HEK293 (cell line): ENCODE data around the gene GPHB5.
A peak's percentile ranks its signal among the peaks of the same experiment; 100 is the strongest.

Experiments used
- CTCF ChIA-PET: fragments of 350-600 bp; formaldehyde crosslinking; extraction: SDS; loops from one replicate; lab custom pipeline; 2021; ENCODE audit warnings: antibody characterized with exemption; lab: Yijun Ruan, JAX
- POLR2A ChIA-PET: fragments of 300-600 bp; formaldehyde crosslinking; extraction: SDS; loops from one replicate; lab custom pipeline; 2020; ENCODE audit warnings: antibody characterized with exemption, inconsistent platforms; lab: Yijun Ruan, JAX
- H3K27ac ChIP-seq: fragments of 200-500 bp; sonication (Bioruptor generic); 2 replicates; pipeline ENCODE4 v1.5.1; 2014; ENCODE audit warnings: low read depth, low read length, control low read depth, inconsistent platforms; ENCODE audit errors: extremely low read depth
- H3K36me3 ChIP-seq, 2 experiments: fragments of 200-500 bp in 1 of 2; sonication (Bioruptor generic) in 1 of 2; 1 replicate in 1 of 2; 2 replicates in 1 of 2; pipeline ENCODE4 v1.5.1; 2014 to 2017; ENCODE audit warnings: inconsistent platforms in 2 of 2, low read length in 2 of 2; ENCODE audit not compliant: control insufficient read depth in 2 of 2, insufficient read depth in 1 of 2
- H3K4me1 ChIP-seq: fragments of 200-500 bp; sonication (Bioruptor generic); 2 replicates; pipeline ENCODE4 v1.5.1; 2014; ENCODE audit warnings: mild to moderate bottlenecking, low read length, inconsistent platforms; ENCODE audit not compliant: control insufficient read depth, insufficient read depth
- H3K4me3 ChIP-seq: 2 replicates; pipeline ENCODE4 v1.5.1; 2011; ENCODE audit warnings: low read depth, mild to moderate bottlenecking, control low read depth, low read length, moderate library complexity
- H3K9me3 ChIP-seq: fragments of 200-500 bp; sonication (Bioruptor generic); 2 replicates; pipeline ENCODE4 v1.5.1; 2014; ENCODE audit warnings: low read depth, low read length, inconsistent platforms; ENCODE audit not compliant: control insufficient read depth, insufficient read depth
- BCL6B ChIP-seq: fragments of 450-650 bp; formaldehyde crosslinking; IDR thresholded peaks from 2 replicates; pipeline ENCODE4 v1.5.1; 2017; ENCODE audit warnings: missing biosample characterization, missing genetic modification characterization
- CTCF ChIP-seq: fragments of 450-650 bp; formaldehyde crosslinking; IDR thresholded peaks from 2 replicates; pipeline ENCODE4 v1.5.1; 2016; ENCODE audit warnings: missing biosample characterization, missing genetic modification characterization
- ELK4 ChIP-seq: IDR thresholded peaks from 2 replicates; pipeline ENCODE4 v1.6.1; 2011; ENCODE audit warnings: mild to moderate bottlenecking, low read depth, low read length, borderline replicate concordance
- IKZF3 ChIP-seq: fragments of 450-650 bp; IDR thresholded peaks from 2 replicates; pipeline ENCODE4 v1.5.0; 2018; ENCODE audit warnings: missing biosample characterization, mild to moderate bottlenecking, missing genetic modification characterization, moderate library complexity
- SETDB1 ChIP-seq: IDR thresholded peaks from one replicate; pipeline ENCODE4 v1.6.1; 2017; ENCODE audit warnings: mild to moderate bottlenecking, low read length, moderate library complexity, mixed read lengths; ENCODE audit not compliant: insufficient read length
- TCF7L2 ChIP-seq: IDR thresholded peaks from 2 replicates; pipeline ENCODE4 v1.6.1; 2011; ENCODE audit warnings: low read depth, mild to moderate bottlenecking, inconsistent platforms, low read length, moderate library complexity, borderline replicate concordance
- ZBTB7A ChIP-seq: fragments of 450-650 bp; formaldehyde crosslinking; IDR thresholded peaks from 2 replicates; pipeline ENCODE4 v1.5.1; 2016; ENCODE audit warnings: low read depth, missing biosample characterization, missing genetic modification characterization
- ZEB2 ChIP-seq: fragments of 450-650 bp; formaldehyde crosslinking; IDR thresholded peaks from 2 replicates; pipeline ENCODE4 v1.5.1; 2016; ENCODE audit warnings: missing biosample characterization, missing genetic modification characterization
- ZNF10 ChIP-seq: fragments of 450-650 bp; formaldehyde crosslinking; IDR thresholded peaks from 2 replicates; pipeline ENCODE4 v1.5.1; 2017; ENCODE audit warnings: missing biosample characterization, missing genetic modification characterization
- ZNF112 ChIP-seq: fragments of 450-650 bp; formaldehyde crosslinking; IDR thresholded peaks from 2 replicates; pipeline ENCODE4 v1.5.0; 2017; ENCODE audit warnings: missing biosample characterization, missing genetic modification characterization
- ZNF133 ChIP-seq: fragments of 450-650 bp; formaldehyde crosslinking; IDR thresholded peaks from 2 replicates; pipeline ENCODE4 v1.5.1; 2016; ENCODE audit warnings: missing biosample characterization, missing genetic modification characterization
- ZNF175 ChIP-seq: fragments of 450-650 bp; formaldehyde crosslinking; IDR thresholded peaks from 2 replicates; pipeline ENCODE4 v1.5.1; 2016; ENCODE audit warnings: missing biosample characterization, missing genetic modification characterization
- ZNF23 ChIP-seq: fragments of 450-650 bp; formaldehyde crosslinking; IDR thresholded peaks from 2 replicates; pipeline ENCODE4 v1.5.1; 2016; ENCODE audit warnings: missing biosample characterization, missing genetic modification characterization, borderline replicate concordance
- ZNF350 ChIP-seq: fragments of 450-650 bp; formaldehyde crosslinking; IDR thresholded peaks from 2 replicates; pipeline ENCODE4 v1.5.0; 2017; ENCODE audit warnings: missing biosample characterization, mild to moderate bottlenecking, missing genetic modification characterization
- ZNF394 ChIP-seq: fragments of 450-650 bp; formaldehyde crosslinking; IDR thresholded peaks from 2 replicates; pipeline ENCODE4 v1.5.1; 2016; ENCODE audit warnings: missing biosample characterization, missing genetic modification characterization, mild to moderate bottlenecking, moderate library complexity, borderline replicate concordance
- ZNF654 ChIP-seq: fragments of 450-650 bp; formaldehyde crosslinking; IDR thresholded peaks from 2 replicates; pipeline ENCODE4 v1.5.1; 2016; ENCODE audit warnings: low read depth, missing biosample characterization, missing genetic modification characterization
- ZNF658 ChIP-seq: fragments of 450-650 bp; formaldehyde crosslinking; IDR thresholded peaks from 2 replicates; pipeline ENCODE4; 2016; ENCODE audit warnings: missing biosample characterization, missing genetic modification characterization
- ZNF660 ChIP-seq: fragments of 450-650 bp; IDR thresholded peaks from 2 replicates; pipeline ENCODE4 v1.5.1; 2018; ENCODE audit warnings: missing biosample characterization, mild to moderate bottlenecking, missing genetic modification characterization
- ZNF664 ChIP-seq: fragments of 450-650 bp; formaldehyde crosslinking; IDR thresholded peaks from 2 replicates; pipeline ENCODE4 v1.5.1; 2016; ENCODE audit warnings: missing biosample characterization, missing genetic modification characterization
- ZNF701 ChIP-seq: fragments of 450-650 bp; formaldehyde crosslinking; IDR thresholded peaks from 2 replicates; pipeline ENCODE4 v1.5.1; 2016; ENCODE audit warnings: missing biosample characterization, missing genetic modification characterization

GPHB5 gene

GRCh38 chr14:63277591-63278183, 41.0 kb downstream of the GPHB5 start:
- CTCF ChIA-PET, result interaction anchor here (0.7 to 4.5 kb wide), 13 partner anchors 15 to 1365 kb away, joined by 3 to 29 read pairs (median 4); no protein-coding TSS in a partner anchor

GRCh38 chr14:63276492-63277342, 42.0 kb downstream of the GPHB5 start:
- CTCF ChIA-PET, result interaction anchor here (0.6 to 4.5 kb wide), 23 partner anchors 9 to 1472 kb away, joined by 3 to 29 read pairs (median 4); no protein-coding TSS in a partner anchor
- H3K36me3 ChIP-seq, result no peaks in the 10 kb centered on the region
- TF ChIP-seq ZNF10 (tag by site-specific recombination), result peak; percentile 98
- TF ChIP-seq CTCF, result peak; percentile 66; the same call in 1 of the 2 replicates
- peak; percentile 67; the same call in 1 of the 2 replicates for TF ChIP-seq TCF7L2
- peak; percentile 72 for TF ChIP-seq ZNF654 (tag by site-specific recombination)
- no peak for TF ChIP-seq ZEB2 (tag by site-specific recombination)
- TF ChIP-seq, all 188 proteins: peak for 4
- no peak overlapping the region for H3K4me3 ChIP-seq
- H3K27ac ChIP-seq, result no peak overlapping the region
- no peaks in the 10 kb centered on the region for H3K4me1 ChIP-seq
- POLR2A ChIA-PET, result no interaction called here
- no peaks in the 10 kb centered on the region for H3K9me3 ChIP-seq

More at GRCh38 chr14:63277591-63278183, 41.0 kb downstream of the GPHB5 start:
- POLR2A ChIA-PET, result no interaction called here
- no peaks in the 10 kb centered on the region for H3K9me3 ChIP-seq
- TF ChIP-seq ZNF658 (tag by site-specific recombination) (no peak), ZNF664 (no peak), ZNF701 (tag by site-specific recombination) (no peak), ELK4 (no peak), ZBTB7A (tag by site-specific recombination) (no peak), ZNF394 (tag by site-specific recombination) (no peak), ZNF23 (no peak), ZNF660 (tag by site-specific recombination) (no peak)
- no peaks in the 10 kb centered on the region for H3K36me3 ChIP-seq
- no peak overlapping the region for H3K27ac ChIP-seq
- H3K4me1 ChIP-seq, result no peaks in the 10 kb centered on the region
- no peak overlapping the region for H3K4me3 ChIP-seq

- H3K36me3 ChIP-seq, result no peaks in the 10 kb centered on the region
- no peak overlapping the region for H3K27ac ChIP-seq
- H3K4me1 ChIP-seq, result no peaks in the 10 kb centered on the region
- ChIA-PET CTCF (interaction anchor here (0.6 to 4.5 kb wide), 15 partner anchors 8 to 1471 kb away, joined by 3 to 29 read pairs (median 3); no protein-coding TSS in a partner anchor), POLR2A (no interaction called here)
- no peak overlapping the region for H3K4me3 ChIP-seq
- H3K9me3 ChIP-seq, result no peaks in the 10 kb centered on the region
- TF ChIP-seq ZNF175 (tag by site-specific recombination) (no peak), ZNF133 (no peak), ZNF350 (tag by site-specific recombination) (no peak), ZNF112 (tag by site-specific recombination) (no peak), IKZF3 (tag by site-specific recombination) (no peak), BCL6B (no peak), SETDB1 (no peak)
Observed at GRCh38 chr14:63276016-63276415, 42.7 kb downstream of the GPHB5 start.
